Liver (tissue), 3 donors: Measurements from ENCODE around the gene BLID.

ENCODE experiments used
- CTCF ChIP-seq: fragments of 150-350 bp; IDR thresholded peaks from 2 replicates; pipeline ENCODE4 v1.5.1; 2017; ENCODE audit warnings: improper control_type of control experiment, low read depth, low read length; ENCODE audit not compliant: missing input control
- JUND ChIP-seq, 2 donors: IDR thresholded peaks; 2 replicates each; pipeline ENCODE4 v1.6.1; 2016; ENCODE audit warnings: antibody characterized with exemption in 2 of 2
- RAD21 ChIP-seq, 2 donors: IDR thresholded peaks; 2 replicates each; pipeline ENCODE4 v1.6.1; 2016; ENCODE audit warnings: antibody characterized with exemption in 2 of 2, mild to moderate bottlenecking in 2 of 2
- REST ChIP-seq: IDR thresholded peaks from 2 replicates; pipeline ENCODE4 v1.6.1; 2016; ENCODE audit warnings: antibody characterized with exemption, mild to moderate bottlenecking
- TAF1 ChIP-seq: conservative IDR thresholded peaks from 2 replicates; pipeline ENCODE4 v1.6.1; 2016; ENCODE audit warnings: antibody characterized with exemption, mild to moderate bottlenecking
- donor health status: healthy.
- donor health status: healthy.

- TF ChIP-seq TAF1 (no peak), RAD21 (IDR thresholded peaks at IDR 0.05) (no peak), CTCF (no peak), JUND (IDR thresholded peaks at IDR 0.05) (no peak), REST (no peak)
Observed at GRCh38 chr11:122131126-122131525, 15.1 kb upstream of the BLID start.
